Small intestine (tissue), 7 donors: ENCODE data around the gene OPCML. TPM values are rescaled to one million over a fixed set of nuclear protein-coding genes. Genes with fewer than 3 reads are reported as not detected.

Source experiments
- DNase-seq, 2 donors: peaks; one replicate each; pipeline versions ENCODE4 v3.0.0 to v3.0.0-alpha.2; 2013
- FAIRE-seq: peaks from 2 replicates; lab custom pipeline; 2012; peaks lifted over from hg19 to GRCh38; lab: Jason Lieb, UNC
- H3K27ac ChIP-seq, 3 donors: one replicate each; pipeline ENCODE4 v1.5.1; 2013; ENCODE audit warnings: low read length in 2 of 3, mild to moderate bottlenecking in 2 of 3, control low read depth in 1 of 3, inconsistent platforms in 1 of 3, low read depth in 1 of 3, moderate library complexity in 1 of 3
- H3K27me3 ChIP-seq, 3 donors: one replicate each; pipeline ENCODE4 v1.6.1; 2013; ENCODE audit warnings: low read length in 3 of 3, inconsistent platforms in 1 of 3; ENCODE audit not compliant: control insufficient read depth in 3 of 3, insufficient read depth in 3 of 3
- H3K36me3 ChIP-seq, 3 donors: one replicate each; pipeline ENCODE4 v1.6.1; 2013; ENCODE audit warnings: low read length in 3 of 3, inconsistent platforms in 1 of 3, low read depth in 1 of 3, mild to moderate bottlenecking in 1 of 3, moderate library complexity in 1 of 3; ENCODE audit not compliant: control insufficient read depth in 3 of 3, insufficient read depth in 2 of 3
- H3K4me1 ChIP-seq, 3 donors: one replicate each; pipeline ENCODE4 v1.6.1; 2013; ENCODE audit warnings: low read length in 2 of 3, inconsistent platforms in 1 of 3, low read depth in 1 of 3, mild to moderate bottlenecking in 1 of 3, moderate library complexity in 1 of 3; ENCODE audit not compliant: control insufficient read depth in 3 of 3, insufficient read depth in 2 of 3
- H3K4me3 ChIP-seq, 3 donors: one replicate each; pipeline ENCODE4 v1.5.1; 2013; ENCODE audit warnings: low read length in 3 of 3, control low read depth in 1 of 3, inconsistent platforms in 1 of 3, low read depth in 1 of 3, mild to moderate bottlenecking in 1 of 3, moderate library complexity in 1 of 3
- H3K9me3 ChIP-seq, 2 donors: one replicate each; pipeline ENCODE4 v1.6.1; 2013; ENCODE audit warnings: low read depth in 1 of 2, low read length in 1 of 2; ENCODE audit not compliant: control insufficient read depth in 2 of 2, insufficient read depth in 1 of 2
- WGBS, 3 donors: extraction: QIAGEN DNeasy Blood & Tissue Kit; methylation state at CpG; one replicate each; pipeline ENCODE4 v1.1.7; 2013; 5-methylcytosine and 5-hydroxymethylcytosine counted together
- polyA plus RNA-seq, 4 donors: library from polyadenylated mRNA; stranded (reverse) in 3 of 4; unstranded in 1 of 4; fragments of 200-250 nt in 3 of 4; fragments of 120-200 nt in 1 of 4; gene quantifications; one replicate each; pipeline versions ENCODE4 v1.2.1 to v1.2.3, GENCODE V29; 2013
- donor health status: healthy with polysubstance abuse.
- donor health status: control.
- donor health status: control.
- donor health status: Bipolar disorder and iron deficiency.
- donor health status: healthy.

Gene OPCML
- polyA plus RNA-seq, 4 donors, result 0.16 to 2.0 TPM; not detected in 2

- Histone ChIP-seq H3K36me3 (no peaks in the 10 kb centered on the region), H3K27ac (no peak overlapping the region), H3K4me1 (no peaks in the 10 kb centered on the region), H3K4me3 (no peak overlapping the region), H3K9me3 (no peaks in the 10 kb centered on the region), H3K27me3 (no peaks in the 10 kb centered on the region)
- DNase-seq (no peak), FAIRE-seq (no peak)
- 92 to 93% (median 93%) methylated on average over 5 of the region's 5 CpGs for WGBS, 3 donors
Observed at GRCh38 chr11:133303262-133303661, 229.0 kb downstream of the OPCML start.

DNA sequence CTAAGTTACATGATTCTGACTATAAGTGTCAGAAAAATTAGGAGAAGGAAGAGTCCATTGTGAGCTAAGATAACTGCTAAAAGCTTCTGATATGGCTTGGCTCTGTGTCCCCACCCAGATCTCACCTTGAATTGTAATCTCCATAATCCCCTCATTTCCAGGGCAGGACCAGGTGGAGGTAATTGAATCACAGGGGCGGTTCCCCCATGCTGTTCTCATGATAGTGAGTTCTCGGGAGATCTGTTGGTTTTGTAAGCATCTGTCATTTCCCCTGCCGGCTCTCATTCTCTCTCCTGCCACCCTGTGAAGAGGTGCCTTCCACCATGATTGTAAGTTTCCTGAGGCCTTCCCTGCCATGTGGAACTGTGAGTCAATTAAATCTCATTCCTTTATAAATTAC is 230.2 kb downstream of the OPCML start:
- Histone ChIP-seq H3K4me1 (no peaks in the 10 kb centered on the region), H3K27me3 (no peaks in the 10 kb centered on the region), H3K9me3 (no peaks in the 10 kb centered on the region), H3K27ac (no peak overlapping the region), H3K36me3 (no peaks in the 10 kb centered on the region), H3K4me3 (no peak overlapping the region)
- FAIRE-seq (no peak), DNase-seq (no peak)
- WGBS, 3 donors, result 20 to 27% (median 25%) methylated on average over 3 of the region's 3 CpGs

DNA sequence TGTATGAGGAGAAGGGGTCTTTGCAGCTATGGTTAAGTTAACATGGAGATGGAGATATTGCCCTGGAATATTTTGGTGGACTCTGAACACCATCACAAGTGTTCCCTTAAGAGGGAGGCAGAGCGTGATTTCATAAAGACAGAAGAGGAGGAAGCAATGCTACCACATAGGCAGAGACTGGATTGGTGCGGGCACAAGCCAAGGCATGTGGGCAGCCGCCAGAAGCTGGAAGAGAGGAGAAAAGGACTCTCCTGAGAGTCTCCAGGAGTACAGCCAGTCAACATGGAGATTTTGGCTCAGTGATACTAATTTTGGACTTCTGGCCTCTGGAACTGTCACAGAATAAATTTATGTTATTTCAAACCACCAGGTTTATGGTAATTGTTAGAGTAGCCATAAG is 231.6 kb downstream of the OPCML start:
- no peak for DNase-seq
- Histone ChIP-seq H3K36me3 (no peaks in the 10 kb centered on the region), H3K27me3 (no peaks in the 10 kb centered on the region), H3K9me3 (no peaks in the 10 kb centered on the region), H3K27ac (no peak overlapping the region), H3K4me3 (no peak overlapping the region), H3K4me1 (no peaks in the 10 kb centered on the region)
- 82 to 88% (median 87%) methylated on average over 3 of the region's 3 CpGs for WGBS, 3 donors
- FAIRE-seq, result no peak

DNA sequence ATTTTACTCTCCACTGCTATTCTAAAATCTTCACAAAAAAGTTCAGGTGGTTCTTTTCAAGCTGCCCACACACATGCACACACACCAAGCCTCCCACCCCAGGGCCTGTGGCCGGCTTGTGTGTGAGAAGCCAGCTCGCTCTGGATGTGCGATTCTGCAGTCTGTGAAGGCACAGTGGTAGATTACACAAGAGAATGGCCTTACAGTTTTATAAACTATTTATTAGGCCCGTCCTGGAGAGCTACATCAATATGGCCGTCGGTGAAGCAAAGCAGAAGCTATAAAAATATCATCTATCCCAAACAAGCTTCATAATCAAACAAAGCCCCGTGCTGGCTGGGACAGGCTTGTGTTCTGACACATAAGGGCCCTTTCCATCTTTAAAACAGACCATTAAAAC is 240.5 kb downstream of the OPCML start:
- no peaks in the 10 kb centered on the region for H3K36me3 ChIP-seq
- H3K27me3 ChIP-seq, result peaks cover 0 to 7% (median 0%) of the 10 kb centered on the region in 3 donors
- FAIRE-seq (no peak), DNase-seq (no peak)
- no peaks in the 10 kb centered on the region for H3K9me3 ChIP-seq
- H3K4me1 ChIP-seq, result no peaks in the 10 kb centered on the region
- no peak overlapping the region for H3K27ac ChIP-seq
- no peak overlapping the region for H3K4me3 ChIP-seq
- 51 to 63% (median 61%) methylated on average over 7 of the region's 7 CpGs for WGBS, 3 donors

DNA sequence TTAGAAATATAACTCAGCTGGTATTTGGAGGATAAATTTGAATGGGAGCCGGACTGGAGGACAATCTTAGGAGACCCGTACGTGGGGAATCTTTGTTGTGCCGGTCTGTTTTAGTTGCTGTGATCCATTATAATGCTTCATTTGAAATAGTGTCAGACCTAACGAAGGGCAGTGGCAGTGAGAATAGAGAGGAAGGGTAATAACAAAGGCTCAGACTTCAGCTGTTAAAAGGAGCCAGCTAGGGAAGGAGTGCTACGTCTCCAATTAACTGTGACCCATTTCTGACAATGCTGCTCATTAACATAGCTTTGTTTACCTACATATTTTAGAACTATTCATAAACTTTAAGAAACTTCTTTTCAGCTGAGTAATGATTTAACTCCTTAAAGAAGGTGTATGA is 246.9 kb downstream of the OPCML start:
- WGBS, 3 donors, result 77 to 85% (median 80%) methylated on average over 6 of the region's 6 CpGs
- no peak overlapping the region for H3K27ac ChIP-seq
- H3K36me3 ChIP-seq, result no peaks in the 10 kb centered on the region
- DNase-seq (no peak), FAIRE-seq (no peak)
- H3K27me3 ChIP-seq, result no peaks in the 10 kb centered on the region
- H3K4me3 ChIP-seq, result no peak overlapping the region
- H3K9me3 ChIP-seq, result no peaks in the 10 kb centered on the region
- H3K4me1 ChIP-seq, result no peaks in the 10 kb centered on the region

DNA sequence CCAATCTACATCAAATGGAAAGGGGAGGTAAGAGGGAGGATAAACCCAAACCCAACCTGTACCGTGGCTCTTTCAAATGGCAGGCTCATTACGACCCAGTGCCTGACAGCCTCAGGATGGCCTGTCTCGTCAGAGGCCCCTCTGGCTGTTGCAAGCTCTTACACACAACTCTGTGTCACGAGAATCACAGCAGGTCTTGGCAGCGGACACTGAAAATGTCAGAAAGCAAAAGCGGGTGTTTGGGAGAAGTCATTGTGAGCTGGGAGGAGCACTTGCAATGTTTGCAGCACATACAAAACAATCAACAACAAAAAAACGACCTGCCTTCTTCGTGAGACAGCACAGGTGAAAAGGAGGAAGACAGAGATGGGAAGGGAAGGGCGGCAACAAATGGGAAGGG is 248.1 kb downstream of the OPCML start:
- no peak overlapping the region for H3K4me3 ChIP-seq
- DNase-seq, result no peak
- H3K27me3 ChIP-seq, result no peaks in the 10 kb centered on the region
- no peaks in the 10 kb centered on the region for H3K4me1 ChIP-seq
- H3K9me3 ChIP-seq, result no peaks in the 10 kb centered on the region
- H3K36me3 ChIP-seq, result no peaks in the 10 kb centered on the region
- 79 to 82% (median 79%) methylated on average over 9 of the region's 9 CpGs for WGBS, 3 donors
- no peak overlapping the region for H3K27ac ChIP-seq
- no peak for FAIRE-seq

- no peak overlapping the region for H3K27ac ChIP-seq
- 85 to 91% (median 90%) methylated on average over 5 of the region's 5 CpGs for WGBS, 3 donors
Observed at GRCh38 chr11:133277886-133278285, 254.4 kb downstream of the OPCML start.

DNA sequence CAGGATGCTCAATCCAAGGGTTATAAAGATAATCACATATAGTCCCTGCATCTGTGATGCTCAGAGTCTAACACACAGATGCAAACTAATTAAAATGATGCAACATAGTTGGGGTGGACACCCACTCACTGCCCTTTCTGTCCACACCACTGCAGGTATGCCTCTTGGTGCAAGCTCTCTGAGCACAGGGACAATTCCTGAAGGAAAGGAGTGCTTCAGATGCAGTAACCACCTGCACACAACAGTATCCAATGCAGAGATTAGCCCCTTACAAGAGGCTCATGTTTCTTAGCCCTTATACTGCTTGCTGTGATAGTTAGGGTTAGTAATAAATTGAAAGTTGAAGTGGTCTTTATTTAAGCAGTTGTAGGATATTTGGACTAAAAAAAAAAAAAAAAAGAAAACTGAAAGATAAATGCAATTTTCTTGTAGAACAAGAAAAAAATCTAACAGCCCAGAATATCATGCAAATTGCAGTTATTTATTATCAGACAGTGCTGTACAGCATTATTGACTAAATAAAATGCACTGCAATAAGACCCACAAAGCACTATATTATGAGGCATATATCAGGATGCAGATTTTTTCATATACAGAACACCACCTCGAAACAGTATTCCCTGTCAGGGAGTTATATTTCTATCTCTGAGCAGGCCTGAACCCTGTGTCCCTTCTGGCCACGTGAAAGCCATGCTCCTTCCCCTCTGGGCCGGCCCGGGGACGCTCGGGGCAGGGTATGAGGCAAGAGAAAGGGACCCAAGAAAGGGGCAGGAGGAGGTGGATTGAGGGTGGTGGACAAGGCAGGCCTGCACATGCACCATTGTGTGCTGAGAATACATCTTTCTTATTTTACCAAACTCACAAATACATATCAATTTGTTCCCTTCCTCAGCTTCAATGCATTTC is 260.2 kb downstream of the OPCML start:
- FAIRE-seq (no peak), DNase-seq (no peak)
- 74 to 86% (median 79%) methylated on average over 6 of the region's 6 CpGs for WGBS, 3 donors
- no peaks in the 10 kb centered on the region for H3K9me3 ChIP-seq
- peaks cover 0 to 3% (median 0%) of the 10 kb centered on the region in 3 donors for H3K27me3 ChIP-seq
- H3K36me3 ChIP-seq, result no peaks in the 10 kb centered on the region
- H3K27ac ChIP-seq, result no peak overlapping the region
- H3K4me3 ChIP-seq, result no peak overlapping the region
- H3K4me1 ChIP-seq, result no peaks in the 10 kb centered on the region

More at GRCh38 chr11:133277886-133278285, 254.4 kb downstream of the OPCML start:
- DNase-seq (no peak), FAIRE-seq (no peak)
- Histone ChIP-seq H3K27me3 (peaks cover 0 to 2% (median 0%) of the 10 kb centered on the region in 3 donors), H3K4me1 (no peaks in the 10 kb centered on the region), H3K36me3 (no peaks in the 10 kb centered on the region), H3K4me3 (no peak overlapping the region), H3K9me3 (no peaks in the 10 kb centered on the region)
